Activated CD8-positive, alpha-beta memory T cell treated with anti-CD3 and anti-CD28 coated beads, Interleukin-2, amount 50 U/mL, for 1 hour (primary cell): ENCODE measurements around the gene PFDN1.

Experiments
- DNase-seq: peaks from one replicate; pipeline ENCODE4 v3.0.0-alpha.2; 2020; ENCODE audit errors: extremely low read depth

The PFDN1 gene

DNA sequence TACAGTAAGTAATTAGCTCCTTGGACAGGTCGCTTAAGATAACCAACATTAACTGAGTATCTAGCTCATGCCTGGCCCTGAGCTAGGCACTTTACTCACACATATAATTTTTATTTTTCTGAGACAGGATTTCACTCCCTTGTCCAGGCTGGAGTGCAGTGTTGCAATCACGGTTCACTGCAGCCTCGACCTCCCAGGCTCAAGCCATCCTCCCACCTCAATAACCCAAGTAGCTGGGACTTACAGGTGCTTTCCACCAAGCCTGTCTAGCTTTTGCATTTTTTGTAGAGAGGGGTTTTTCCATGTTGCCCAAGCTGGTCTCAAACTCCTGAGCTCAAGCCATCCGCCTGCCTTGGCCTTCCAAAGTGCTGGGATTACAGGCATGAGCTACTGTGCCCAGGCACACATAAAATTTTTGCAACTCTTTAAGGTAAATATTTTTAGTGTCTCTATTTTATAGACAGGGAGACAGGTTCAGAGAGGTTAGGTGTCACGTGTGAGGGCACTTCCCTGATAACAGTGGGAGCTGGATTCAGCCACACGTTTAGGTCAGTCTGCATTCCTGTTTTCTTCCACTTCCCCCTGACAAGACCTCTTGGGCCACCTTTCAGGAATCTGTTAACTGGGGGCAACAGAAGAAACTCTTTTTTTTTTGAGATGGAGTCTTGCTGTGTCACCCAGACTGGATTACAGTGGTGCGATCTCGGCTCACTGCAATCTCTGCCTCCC lies 25.3 kb upstream of the PFDN1 start:
- no peak for DNase-seq

GRCh38 chr5:140327589-140327988 lies 24.7 kb upstream of the PFDN1 start:
- no peak for DNase-seq

DNA sequence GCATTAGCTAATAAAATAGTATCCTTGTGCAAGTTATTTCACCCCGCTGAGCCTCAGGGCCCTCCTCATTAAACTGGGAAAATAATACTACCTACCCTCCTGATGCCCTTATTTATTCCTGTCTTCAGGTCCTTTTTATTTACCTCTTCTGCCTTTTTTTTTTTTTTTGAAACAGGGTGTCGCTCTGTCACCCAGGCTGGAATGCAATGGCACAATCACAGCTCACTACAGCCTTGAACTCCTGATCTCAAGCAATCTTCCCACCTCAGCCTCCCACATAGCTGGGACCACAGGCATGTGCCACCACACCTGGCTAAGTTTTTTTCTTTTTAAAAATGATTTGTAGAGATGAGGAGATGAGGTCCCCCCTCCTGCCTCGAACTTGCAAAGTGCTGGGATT lies 22.6 kb upstream of the PFDN1 start:
- DNase-seq: no peak

GRCh38 chr5:140324617-140325241 lies 21.8 kb upstream of the PFDN1 start:
- no peak for DNase-seq

- no peak for DNase-seq
These were observed 21.2 kb upstream of the PFDN1 start for GRCh38 chr5:140324041-140324600.

GRCh38 chr5:140322751-140323731 lies 20.1 kb upstream of the PFDN1 start:
- no peak for DNase-seq

- no peak for DNase-seq
These were observed 18.9 kb upstream of the PFDN1 start for GRCh38 chr5:140321796-140322195.

DNA sequence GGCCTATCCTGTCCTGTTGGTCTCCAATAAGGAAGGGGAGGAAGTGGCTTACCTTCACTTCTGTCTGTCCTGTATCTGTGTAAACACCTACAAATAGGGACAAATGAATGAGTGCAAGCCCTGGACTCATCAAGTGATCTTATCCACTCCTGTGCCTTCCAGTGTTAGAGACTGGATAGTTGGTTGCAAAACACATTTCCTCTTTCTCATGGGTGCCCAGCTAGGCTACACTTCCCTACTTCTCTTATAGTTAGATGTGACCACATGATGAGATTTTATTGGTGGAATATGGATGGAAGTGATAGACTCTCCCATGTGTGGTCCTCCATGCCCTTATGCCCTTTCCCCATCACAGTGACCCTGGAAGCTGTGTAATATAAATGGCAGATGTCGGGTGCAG lies 16.9 kb upstream of the PFDN1 start:
- DNase-seq: no peak

DNA sequence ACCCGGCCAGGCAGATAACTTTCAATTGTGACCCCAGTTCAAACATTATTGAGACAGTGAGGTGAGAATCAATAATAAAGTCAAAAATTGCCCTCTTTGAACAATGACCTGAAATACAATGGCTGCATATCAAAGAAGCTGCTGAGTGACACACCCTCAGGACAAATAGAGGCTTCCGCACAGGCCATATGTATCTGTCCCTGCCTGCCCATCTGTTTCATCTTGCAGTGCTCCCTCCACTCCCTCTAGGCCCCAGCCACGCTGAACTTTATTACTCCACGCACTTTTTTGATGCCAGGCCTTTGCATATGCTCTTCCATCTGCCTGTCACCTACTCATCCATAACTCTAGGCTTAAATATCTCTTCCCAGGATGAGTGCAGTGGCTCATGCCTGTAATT lies 15.9 kb upstream of the PFDN1 start:
- DNase-seq: no peak

DNA sequence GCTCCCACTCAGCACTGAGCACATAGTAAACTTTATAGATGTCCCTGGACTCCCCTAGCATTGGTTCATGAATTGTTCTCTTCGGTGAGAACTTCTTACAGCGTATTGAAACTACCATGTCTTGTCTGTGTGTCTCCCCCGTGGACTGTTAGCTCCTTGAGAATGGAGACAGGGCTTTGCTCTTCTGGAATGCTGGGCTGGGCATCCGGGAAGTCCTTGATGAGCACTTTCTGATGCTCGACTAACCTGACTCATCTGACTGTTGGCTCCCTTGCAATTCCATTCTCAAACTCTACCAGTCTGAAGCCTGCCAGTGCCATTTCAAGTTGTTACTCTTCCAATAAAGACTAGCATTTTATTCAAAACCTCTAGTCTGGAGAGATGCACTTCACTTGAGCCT lies 15.0 kb upstream of the PFDN1 start:
- DNase-seq: no peak

GRCh38 chr5:140312791-140313189 lies 9.9 kb upstream of the PFDN1 start:
- no peak for DNase-seq

- no peak for DNase-seq
These were observed 9.3 kb upstream of the PFDN1 start for GRCh38 chr5:140312067-140312790.

- no peak for DNase-seq
These were observed 8.1 kb upstream of the PFDN1 start for GRCh38 chr5:140311011-140311467.

- no peak for DNase-seq
These were observed 7.5 kb upstream of the PFDN1 start for GRCh38 chr5:140310434-140310833.

DNA sequence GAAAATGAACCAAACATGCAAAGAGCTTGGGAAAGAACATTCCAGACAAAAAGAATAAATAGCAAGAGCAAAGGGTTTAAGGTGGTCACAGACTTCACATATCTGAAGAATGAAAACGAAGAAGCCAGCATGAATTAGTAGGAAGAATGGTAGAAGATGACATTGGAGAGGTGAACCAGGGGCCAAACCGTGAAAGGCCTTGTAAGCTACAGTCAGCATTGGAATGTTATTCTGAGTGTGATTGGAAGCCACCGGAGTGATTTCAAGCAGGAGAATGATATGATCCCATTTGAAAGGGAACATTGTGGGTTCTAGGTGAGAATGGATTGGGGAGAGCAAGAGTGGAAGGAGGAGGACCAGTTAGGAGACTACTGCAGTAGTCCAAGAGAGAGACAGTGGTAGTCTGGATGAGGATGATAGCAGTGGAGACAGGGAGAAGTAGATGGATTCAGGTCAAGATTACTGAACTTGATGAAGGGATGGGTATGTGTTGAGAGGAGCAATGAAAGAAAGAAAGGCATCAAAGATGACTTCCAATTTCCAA lies 6.9 kb upstream of the PFDN1 start:
- DNase-seq: no peak

DNA sequence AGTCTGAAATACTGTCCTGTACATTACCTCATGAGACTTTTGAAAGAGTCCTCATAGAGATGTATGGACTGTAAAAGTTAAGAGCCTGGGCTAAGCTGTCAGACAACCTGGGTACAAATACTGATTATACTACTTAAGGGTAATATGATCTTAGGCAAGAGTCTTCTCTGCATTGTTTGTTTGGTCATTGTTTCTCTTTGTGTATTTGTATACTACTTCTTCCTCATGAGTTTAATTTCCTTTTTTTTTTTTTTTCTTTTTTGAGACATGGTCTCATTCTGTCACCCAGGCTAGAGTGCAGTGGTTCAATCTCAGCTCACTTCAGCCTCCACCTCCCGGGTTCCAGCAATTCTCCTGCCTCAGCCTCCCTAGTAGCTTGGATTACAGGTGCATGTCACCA lies 2.6 kb upstream of the PFDN1 start:
- DNase-seq: no peak

GRCh38 chr5:140303966-140304365 lies 1.1 kb upstream of the PFDN1 start:
- no peak for DNase-seq

GRCh38 chr5:140301136-140301535 lies 1.8 kb downstream of the PFDN1 start:
- DNase-seq: no peak

DNA sequence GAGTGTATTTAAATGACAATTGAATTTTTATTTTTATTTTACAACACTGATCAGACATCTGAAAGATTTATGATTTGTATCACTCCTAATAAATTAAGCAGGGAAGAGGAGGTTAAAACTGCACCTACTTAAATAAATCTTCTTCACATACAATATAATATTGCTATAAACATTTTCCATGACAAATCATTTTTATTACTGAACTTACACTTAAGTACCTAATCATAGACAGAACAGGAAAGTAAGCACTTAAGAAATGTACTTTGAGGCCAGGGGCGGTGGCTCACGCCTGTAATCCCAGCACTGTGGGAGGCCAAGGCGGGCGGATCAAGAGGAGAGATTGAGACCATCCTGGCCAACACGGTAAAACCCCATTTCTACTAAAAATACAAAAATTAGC lies 3.8 kb downstream of the PFDN1 start:
- no peak for DNase-seq

DNA sequence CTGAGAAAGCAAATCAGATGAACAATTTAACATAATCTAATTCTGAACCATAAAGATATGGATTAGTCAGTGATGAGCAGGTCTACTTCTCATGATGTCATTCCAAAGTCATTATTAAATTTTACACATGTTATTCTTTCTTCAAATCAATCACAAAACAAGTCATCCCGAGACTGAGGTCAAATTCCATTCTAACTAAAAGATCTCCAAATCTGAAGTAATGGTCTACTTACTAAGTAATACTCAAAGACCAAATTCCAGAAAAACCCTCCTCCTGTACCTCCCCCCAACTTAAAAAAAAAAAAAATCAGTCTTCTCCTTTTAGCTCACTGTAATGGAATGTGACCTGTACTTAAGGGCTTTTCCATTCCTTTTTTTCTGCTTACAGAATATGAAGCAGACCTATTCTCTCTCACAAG lies 4.7 kb downstream of the PFDN1 start:
- DNase-seq: no peak

- DNase-seq: no peak
These were observed 5.6 kb downstream of the PFDN1 start for GRCh38 chr5:140297283-140297682.
